GM23248 (cell line): ENCODE data around the gene YPEL4. TPM values are rescaled to one million over a fixed set of nuclear protein-coding genes. Genes with fewer than 3 reads are reported as not detected.

Experiments used
- DNase-seq: peaks from one replicate; pipeline ENCODE4 v3.0.0-alpha.2; 2015
- H2AFZ ChIP-seq: fragments of 200-600 bp; sonication (generic); 2 replicates; pipeline ENCODE4 v1.6.1; 2016; ENCODE audit warnings: antibody characterized with exemption
- H3F3A ChIP-seq: fragments of 200-600 bp; sonication (generic); 2 replicates; pipeline ENCODE4 v1.6.1; 2016; ENCODE audit warnings: mild to moderate bottlenecking, antibody characterized with exemption, mixed run types; ENCODE audit not compliant: insufficient read depth
- H3K27ac ChIP-seq: fragments of 200-600 bp; sonication (generic); 2 replicates; pipeline ENCODE4 v1.5.1; 2016; ENCODE audit warnings: mild to moderate bottlenecking
- H3K27me3 ChIP-seq: fragments of 200-600 bp; sonication (generic); replicated peaks from 2 replicates; pipeline ENCODE4 v1.6.1; 2016; ENCODE audit warnings: mild to moderate bottlenecking; ENCODE audit not compliant: insufficient read depth
- H3K36me3 ChIP-seq: fragments of 200-600 bp; sonication (generic); 2 replicates; pipeline ENCODE4 v1.6.1; 2016; ENCODE audit warnings: low read depth, mild to moderate bottlenecking
- H3K4me1 ChIP-seq: fragments of 200-600 bp; sonication (generic); 2 replicates; pipeline ENCODE4 v1.6.1; 2016; ENCODE audit warnings: mild to moderate bottlenecking; ENCODE audit not compliant: insufficient read depth
- H3K4me2 ChIP-seq: fragments of 200-600 bp; sonication (generic); one replicate; pipeline ENCODE4 v1.6.1; 2016; ENCODE audit warnings: mild to moderate bottlenecking; ENCODE audit not compliant: unreplicated experiment
- H3K4me3 ChIP-seq: fragments of 200-600 bp; sonication (generic); 2 replicates; pipeline ENCODE4 v1.5.1; 2016; ENCODE audit warnings: mild to moderate bottlenecking
- H3K79me2 ChIP-seq: fragments of 200-600 bp; sonication (generic); 2 replicates; pipeline ENCODE4 v1.6.1; 2016; ENCODE audit warnings: mild to moderate bottlenecking; ENCODE audit not compliant: insufficient read depth
- H3K9ac ChIP-seq: fragments of 200-600 bp; sonication (generic); 2 replicates; pipeline ENCODE4 v1.6.1; 2016; ENCODE audit warnings: mild to moderate bottlenecking
- H3K9me2 ChIP-seq: fragments of 200-600 bp; sonication (generic); 2 replicates; pipeline ENCODE4 v1.6.1; 2016; ENCODE audit warnings: mixed run types, mild to moderate bottlenecking, moderate library complexity; ENCODE audit not compliant: insufficient read depth
- H3K9me3 ChIP-seq: fragments of 200-600 bp; sonication (generic); one replicate; pipeline ENCODE4 v1.6.1; 2017; ENCODE audit warnings: low read depth
- H4K20me1 ChIP-seq: fragments of 200-600 bp; sonication (generic); 2 replicates; pipeline ENCODE4 v1.6.0; 2016; ENCODE audit not compliant: insufficient read depth
- EZH2 ChIP-seq: fragments of 200-600 bp; sonication (generic); IDR thresholded peaks from 2 replicates; pipeline ENCODE4 v1.6.1; 2018; ENCODE audit warnings: antibody characterized with exemption, mild to moderate bottlenecking; ENCODE audit not compliant: insufficient read depth, poor library complexity, severe bottlenecking
- EZH2phosphoT487 ChIP-seq: fragments of 200-600 bp; sonication (generic); IDR thresholded peaks from 2 replicates; pipeline ENCODE4 v1.6.1; 2018; ENCODE audit warnings: antibody characterized with exemption, moderate library complexity, mild to moderate bottlenecking, low read depth; ENCODE audit not compliant: insufficient read depth
- WGBS, 2 experiments: methylation state at CpG; one replicate each; pipeline ENCODE4 v1.1.6; 2015 to 2017; ENCODE audit warnings: low lambda C conversion rate in 2 of 2, low coverage in 1 of 2; ENCODE audit errors: missing lambda C conversion rate in 2 of 2; 5-methylcytosine and 5-hydroxymethylcytosine counted together
- in situ Hi-C: fragments of 300-500 bp; cut with MboI; formaldehyde crosslinking; loops from 2 replicates; pipeline ENCODE4 v1.15.0; 2020
- polyA plus RNA-seq: library from polyadenylated mRNA; unstranded; fragments of >200 nt; fragmentation: Nextera tagmentation; extraction: Ambion mirVana; gene quantifications from 2 replicates; pipeline ENCODE4 v1.2.1, GENCODE V29; 2016
- total RNA-seq: library from RNA; depleted of rRNA; stranded (reverse); fragments of >200 nt; shearing (Covaris generic); gene quantifications from 2 replicates; pipeline ENCODE4 v1.2.3, GENCODE V29; 2014

Gene YPEL4
- total and polyA plus RNA-seq, 2 experiments from 2014 or later = 0.49 to 1.7 TPM

DNA sequence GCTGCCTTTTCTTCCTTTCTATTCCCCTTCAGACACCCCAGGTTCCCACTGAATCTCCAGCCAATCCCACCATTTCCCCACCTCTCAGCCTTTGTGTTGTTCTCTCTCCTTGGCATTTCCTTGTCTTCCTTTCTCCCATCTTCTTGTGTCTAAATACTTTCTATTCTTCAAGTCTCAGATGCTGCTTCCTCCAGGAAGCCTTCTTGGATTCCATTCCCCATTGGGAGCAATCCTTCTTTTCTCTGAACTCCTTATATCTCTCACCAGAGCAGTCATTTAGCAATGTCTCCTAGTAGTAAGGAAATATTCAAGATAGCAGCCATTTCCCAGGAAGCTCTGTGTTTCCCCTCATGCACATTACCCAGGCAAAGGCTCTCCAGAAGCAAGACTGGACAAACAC, 15.4 kb downstream of the YPEL4 start:
- no peaks in the 10 kb centered on the region for H4K20me1 ChIP-seq
- TF ChIP-seq EZH2 (no peak), EZH2phosphoT487 (no peak)
- in situ Hi-C loops = no loop called here

DNA sequence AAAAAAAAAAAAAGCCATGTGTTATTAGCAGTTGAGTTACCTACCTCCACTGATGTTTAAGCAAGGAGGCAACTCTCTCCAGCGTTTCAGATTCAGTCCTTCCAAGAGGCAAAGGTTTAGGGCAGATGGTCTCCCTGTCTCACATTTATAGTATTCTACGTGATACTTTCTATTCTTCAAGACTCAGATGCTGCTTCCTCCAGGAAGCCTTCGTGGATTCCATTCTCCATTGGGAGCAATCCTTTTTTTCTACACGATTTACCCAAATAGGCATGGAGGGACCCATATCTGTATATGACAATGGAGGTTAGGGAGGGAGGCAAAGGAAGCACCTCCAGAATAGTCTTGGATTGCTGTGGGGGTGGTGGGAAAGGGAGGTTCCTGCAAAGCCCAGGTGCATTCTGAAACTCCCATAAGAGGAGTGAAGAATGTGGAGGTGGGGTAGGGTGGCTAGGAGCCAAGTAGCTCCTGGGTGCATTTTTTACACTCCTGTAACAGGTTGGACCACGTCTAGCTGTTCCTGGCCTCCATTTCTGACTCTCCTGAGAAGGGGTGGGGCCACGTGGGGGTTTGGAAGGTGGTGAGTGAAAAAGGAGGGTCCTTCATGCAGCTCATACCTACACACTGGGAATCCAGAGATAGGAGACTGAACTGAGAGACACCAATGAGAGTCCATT, 16.2 kb downstream of the YPEL4 start:
- TF ChIP-seq EZH2 = no peak
- no peak for TF ChIP-seq EZH2phosphoT487
- no peak overlapping the region for H3K9ac ChIP-seq
- peaks cover 6% of the 10 kb centered on the region; the same call in 1 of the 2 replicates for H3K4me1 ChIP-seq
- H3K27ac ChIP-seq = no peak overlapping the region
- no peak overlapping the region for H3K4me2 ChIP-seq
- H3K9me2 ChIP-seq = no peaks in the 10 kb centered on the region
- H3K36me3 ChIP-seq = no peaks in the 10 kb centered on the region
- H3F3A ChIP-seq = no peaks in the 10 kb centered on the region
- DNase-seq = no peak
- H3K9me3 ChIP-seq = no peaks in the 10 kb centered on the region
- H4K20me1 ChIP-seq = no peaks in the 10 kb centered on the region
- H3K27me3 ChIP-seq = no peaks in the 10 kb centered on the region; the same call in 1 of the 2 replicates
- peaks cover 8% of the 10 kb centered on the region for H3K79me2 ChIP-seq
- no peak overlapping the region for H2AFZ ChIP-seq
- in situ Hi-C loops = no loop called here
- WGBS, 2 experiments = 66 to 68% methylated on average over 6 of the region's 6 CpGs
- no peak overlapping the region for H3K4me3 ChIP-seq

More for the DNA sequence above, 15.4 kb downstream of the YPEL4 start:
- Histone ChIP-seq H3K4me1 (peaks cover 6% of the 10 kb centered on the region; the same call in 1 of the 2 replicates), H2AFZ (no peak overlapping the region), H3F3A (no peaks in the 10 kb centered on the region), H3K9me3 (no peaks in the 10 kb centered on the region), H3K27ac (no peak overlapping the region), H3K9ac (no peak overlapping the region), H3K9me2 (no peaks in the 10 kb centered on the region), H3K4me3 (no peak overlapping the region), H3K79me2 (peaks cover 16% of the 10 kb centered on the region), H3K4me2 (no peak overlapping the region), H3K27me3 (no peaks in the 10 kb centered on the region; the same call in 1 of the 2 replicates), H3K36me3 (no peaks in the 10 kb centered on the region)
- DNase-seq = no peak

DNA sequence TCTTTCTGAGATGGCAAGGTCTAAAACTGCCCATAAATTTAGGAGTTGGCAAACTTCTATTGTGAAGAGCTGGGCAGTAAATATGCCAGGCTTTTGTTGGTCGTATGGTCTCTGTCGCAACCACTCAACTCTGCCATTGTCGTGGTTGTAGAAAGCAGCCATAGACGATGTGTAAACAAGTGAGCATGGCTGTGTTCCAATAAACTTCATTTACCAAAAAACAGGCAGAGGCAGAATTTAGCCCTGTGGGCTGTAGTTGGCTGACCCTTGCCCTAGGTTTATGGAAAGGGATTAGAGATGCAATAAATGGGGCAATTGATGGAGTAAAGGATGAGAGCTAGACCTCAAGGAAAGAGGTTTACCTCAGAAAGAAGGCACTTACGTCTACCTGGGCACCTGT, 17.6 kb downstream of the YPEL4 start:
- no peaks in the 10 kb centered on the region for H3K79me2 ChIP-seq
- H3F3A ChIP-seq = no peaks in the 10 kb centered on the region
- H3K4me3 ChIP-seq = no peak overlapping the region
- WGBS, 2 experiments = 53 to 54% methylated on average over 5 of the region's 5 CpGs
- no peaks in the 10 kb centered on the region for H3K9me2 ChIP-seq
- in situ Hi-C loops = no loop called here
- no peaks in the 10 kb centered on the region for H3K9me3 ChIP-seq
- no peak for DNase-seq
- H3K9ac ChIP-seq = no peak overlapping the region
- H3K27me3 ChIP-seq = no peaks in the 10 kb centered on the region; the same call in 1 of the 2 replicates
- no peak overlapping the region for H2AFZ ChIP-seq
- TF ChIP-seq EZH2 (no peak), EZH2phosphoT487 (no peak)
- no peak overlapping the region for H3K4me2 ChIP-seq
- no peaks in the 10 kb centered on the region for H3K4me1 ChIP-seq
- no peak overlapping the region for H3K27ac ChIP-seq
- H3K36me3 ChIP-seq = no peaks in the 10 kb centered on the region
- H4K20me1 ChIP-seq = no peaks in the 10 kb centered on the region

DNA sequence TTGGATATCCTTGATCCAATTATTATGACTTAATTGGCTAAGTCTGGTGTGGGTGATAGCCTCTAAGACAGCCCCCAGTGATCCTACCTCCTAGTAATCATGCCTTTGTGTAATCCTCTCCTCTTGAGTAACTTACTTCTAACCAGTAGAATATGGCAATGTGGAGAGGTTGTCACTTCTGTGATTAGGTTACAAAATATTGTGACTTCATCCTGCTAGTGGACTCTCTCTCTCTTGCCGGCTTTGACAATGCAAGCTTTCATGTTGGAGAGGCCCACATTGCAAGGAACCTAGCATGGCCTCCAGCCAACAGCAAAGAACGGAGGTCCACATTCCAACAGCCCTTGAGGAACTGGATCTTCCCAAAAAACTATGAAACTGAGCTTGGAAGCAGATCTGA, 19.5 kb downstream of the YPEL4 start:
- Histone ChIP-seq H3K27me3 (no peaks in the 10 kb centered on the region; the same call in 1 of the 2 replicates), H3K9me3 (no peaks in the 10 kb centered on the region), H4K20me1 (no peaks in the 10 kb centered on the region), H3K4me3 (no peak overlapping the region), H3F3A (no peaks in the 10 kb centered on the region), H2AFZ (no peak overlapping the region), H3K4me1 (no peaks in the 10 kb centered on the region), H3K4me2 (no peak overlapping the region), H3K79me2 (no peaks in the 10 kb centered on the region), H3K36me3 (no peaks in the 10 kb centered on the region), H3K9ac (no peak overlapping the region), H3K27ac (no peak overlapping the region), H3K9me2 (no peaks in the 10 kb centered on the region)
- WGBS, 2 experiments = 44 to 58% methylated on average over 2 of the region's 2 CpGs
- TF ChIP-seq EZH2phosphoT487 (no peak), EZH2 (no peak)
- DNase-seq = no peak
- in situ Hi-C loops = no loop called here

DNA sequence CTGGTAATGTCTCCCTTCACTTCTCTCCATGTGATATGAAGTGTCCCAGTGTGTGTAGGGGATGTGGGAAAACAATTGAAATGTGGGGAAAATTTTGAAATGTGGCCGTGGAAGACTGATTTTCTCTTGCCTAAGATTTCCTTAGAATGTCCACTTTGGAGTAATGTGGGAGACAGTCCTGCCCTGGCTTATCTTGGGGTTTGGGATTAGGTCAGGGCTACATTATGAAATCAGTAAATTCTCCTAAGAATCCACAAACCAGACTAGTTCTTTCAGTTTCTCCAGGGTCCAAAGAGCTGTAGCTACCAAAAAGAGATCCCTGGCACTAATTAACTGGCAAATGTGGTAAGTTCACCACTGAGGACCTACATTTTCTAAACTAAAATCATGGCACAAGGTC, 22.8 kb downstream of the YPEL4 start:
- H2AFZ ChIP-seq = no peak overlapping the region
- H3K9me3 ChIP-seq = no peaks in the 10 kb centered on the region
- H3F3A ChIP-seq = no peaks in the 10 kb centered on the region
- no peak overlapping the region for H3K27ac ChIP-seq
- H4K20me1 ChIP-seq = no peaks in the 10 kb centered on the region
- no peak overlapping the region for H3K4me2 ChIP-seq
- H3K36me3 ChIP-seq = no peaks in the 10 kb centered on the region
- no peaks in the 10 kb centered on the region for H3K27me3 ChIP-seq
- no peak for TF ChIP-seq EZH2phosphoT487
- TF ChIP-seq EZH2 = no peak
- H3K9me2 ChIP-seq = no peaks in the 10 kb centered on the region
- WGBS, 2 experiments = 89% methylated on average over 1 of the region's 1 CpG
- no peaks in the 10 kb centered on the region for H3K4me1 ChIP-seq
- H3K4me3 ChIP-seq = no peak overlapping the region
- no peak for DNase-seq
- no peak overlapping the region for H3K9ac ChIP-seq
- in situ Hi-C loops = no loop called here
- H3K79me2 ChIP-seq = no peaks in the 10 kb centered on the region
